IPS-18c (cell line): ENCODE measurements around the gene MIPOL1.
A peak's percentile ranks its signal among the peaks of the same experiment; 100 is the strongest.

Experiments
- H3K4me3 ChIP-seq: 2 replicates; pipeline ENCODE4 v1.7.0; 2013; ENCODE audit warnings: low read depth, mild to moderate bottlenecking, low read length, moderate library complexity; ENCODE audit not compliant: insufficient read depth
- H3K9me3 ChIP-seq: one replicate; pipeline ENCODE4 v1.6.1; 2013; ENCODE audit warnings: mild to moderate bottlenecking, low read length, moderate library complexity; ENCODE audit not compliant: control insufficient read depth, insufficient read depth

The MIPOL1 gene

GRCh38 chr14:37598747-37599506 is 401.2 kb downstream of the MIPOL1 start:
- peak overlapping the region; percentile 46; the same call in 1 of the 2 replicates for H3K4me3 ChIP-seq
- peaks cover 6% of the 10 kb centered on the region for H3K9me3 ChIP-seq

- Histone ChIP-seq H3K4me3 (peak overlapping the region; percentile 46), H3K9me3 (peaks cover 5% of the 10 kb centered on the region)
Observed at GRCh38 chr14:37599507-37600368, 402.0 kb downstream of the MIPOL1 start.

- H3K9me3 ChIP-seq: peaks cover 4% of the 10 kb centered on the region
- H3K4me3 ChIP-seq: no peak overlapping the region
Observed at GRCh38 chr14:37600880-37601741, 403.4 kb downstream of the MIPOL1 start.

- peaks cover 4% of the 10 kb centered on the region for H3K9me3 ChIP-seq
- no peak overlapping the region for H3K4me3 ChIP-seq
Observed at GRCh38 chr14:37601865-37602264, 404.1 kb downstream of the MIPOL1 start.
